Loucy (cell line): ENCODE results near the gene NPHP4.

Experiments
- CTCF ChIP-seq: fragments of 200-600 bp; sonication (generic); conservative IDR thresholded peaks from 2 replicates; pipeline ENCODE4 v1.5.1; 2014; ENCODE audit warnings: mild to moderate bottlenecking, antibody characterized with exemption, low read length
- EZH2phosphoT487 ChIP-seq: fragments of 200-600 bp; IDR thresholded peaks from 2 replicates; pipeline ENCODE4 v1.6.1; 2018; ENCODE audit warnings: antibody characterized with exemption, mild to moderate bottlenecking, moderate library complexity, borderline replicate concordance

GRCh38 chr1:5910276-5910620, 82.0 kb downstream of the NPHP4 start:
- no peak for TF ChIP-seq CTCF
- TF ChIP-seq EZH2phosphoT487 = no peak
